Coronary artery (tissue), 2 donors: ENCODE measurements around the gene AKR1C4.
"Not testable (repeated sequence)": the region's sequence is repeated elsewhere in the genome, so short reads cannot be mapped to it uniquely, and the experiment has no call there.

Experiments used
- DNase-seq: peaks from one replicate; pipeline ENCODE4 v3.0.0-alpha.2; 2017; ENCODE audit warnings: low spot score
- H3K27ac ChIP-seq, 2 donors: fragments of 200-600 bp; sonication (generic); one replicate each; pipeline ENCODE4 v1.5.1; 2016 to 2019
- H3K4me3 ChIP-seq: fragments of 200-600 bp; sonication (generic); 2 replicates; pipeline ENCODE4 v1.5.1; 2016; ENCODE audit warnings: mild to moderate bottlenecking, moderate library complexity
- CTCF ChIP-seq: fragments of 200-600 bp; sonication (generic); IDR thresholded peaks from one replicate; pipeline ENCODE4 v1.5.1; 2019; ENCODE audit warnings: antibody characterized with exemption

The AKR1C4 gene

GRCh38 chr10:5206799-5207198 lies 10.2 kb downstream of the AKR1C4 start:
- DNase-seq = no peak
- H3K4me3 ChIP-seq = no peak overlapping the region
- TF ChIP-seq CTCF = no peak
- no peak overlapping the region for H3K27ac ChIP-seq

GRCh38 chr10:5209776-5210175 lies 13.1 kb downstream of the AKR1C4 start:
- not testable (repeated sequence) for H3K4me3 ChIP-seq, H3K27ac ChIP-seq, DNase-seq

- H3K4me3 ChIP-seq, H3K27ac ChIP-seq, DNase-seq: not testable (repeated sequence)
These were observed 13.6 kb downstream of the AKR1C4 start for GRCh38 chr10:5210261-5210660.

- Histone ChIP-seq H3K4me3 (no peak overlapping the region), H3K27ac (no peak overlapping the region)
- TF ChIP-seq CTCF = no peak
- DNase-seq = no peak
These were observed 15.3 kb downstream of the AKR1C4 start for GRCh38 chr10:5211696-5212536.

- TF ChIP-seq CTCF = no peak
- Histone ChIP-seq H3K4me3 (no peak overlapping the region), H3K27ac (no peak overlapping the region)
- DNase-seq = no peak
These were observed 20.2 kb downstream of the AKR1C4 start for GRCh38 chr10:5216801-5217200.

- H3K27ac ChIP-seq = no peak overlapping the region
- DNase-seq = no peak
- no peak for TF ChIP-seq CTCF
- no peak overlapping the region for H3K4me3 ChIP-seq
These were observed 22.6 kb downstream of the AKR1C4 start for GRCh38 chr10:5219262-5219661.

- H3K4me3 ChIP-seq, H3K27ac ChIP-seq, DNase-seq: not testable (repeated sequence)
These were observed 26.3 kb downstream of the AKR1C4 start for GRCh38 chr10:5222942-5223341.

GRCh38 chr10:5229019-5229418 lies 32.4 kb downstream of the AKR1C4 start:
- TF ChIP-seq CTCF = no peak
- H3K4me3 ChIP-seq = no peak overlapping the region
- DNase-seq = no peak
- no peak overlapping the region for H3K27ac ChIP-seq

GRCh38 chr10:5233324-5233723 lies 36.7 kb downstream of the AKR1C4 start:
- Histone ChIP-seq H3K4me3 (no peak overlapping the region), H3K27ac (no peak overlapping the region)
- no peak for TF ChIP-seq CTCF
- DNase-seq = no peak
